GM12878 (cell line): ENCODE measurements around the gene NPDC1. TPM values are rescaled to one million over a fixed set of nuclear protein-coding genes. Genes with fewer than 3 reads are reported as not detected.

Source experiments
- CREB1 ChIP-seq: IDR thresholded peaks from 2 replicates; pipeline ENCODE4 v1.6.1; 2012; ENCODE audit warnings: low read depth, mild to moderate bottlenecking, inconsistent platforms
- EGR1 ChIP-seq, 2 experiments: IDR thresholded peaks; 1 replicate in 1 of 2; 2 replicates in 1 of 2; pipeline ENCODE4 v1.6.1; 2011 to 2012; ENCODE audit warnings: low read depth in 2 of 2, low read length in 2 of 2, borderline replicate concordance in 1 of 2, mild to moderate bottlenecking in 1 of 2, moderate library complexity in 1 of 2
- GATAD2B ChIP-seq: fragments of 450-650 bp; conservative IDR thresholded peaks from 2 replicates; pipeline ENCODE4 v1.6.1; 2017; ENCODE audit warnings: low read depth, mild to moderate bottlenecking, moderate library complexity
- HCFC1 ChIP-seq: fragments of 150-350 bp; IDR thresholded peaks from 2 replicates; pipeline ENCODE4 v1.6.1; 2014; ENCODE audit warnings: low read length
- HDAC2 ChIP-seq: fragments of 200-600 bp; sonication (generic); IDR thresholded peaks from 2 replicates; pipeline ENCODE4 v1.6.1; 2017
- IKZF2 ChIP-seq, 2 experiments: fragments of 450-650 bp; IDR thresholded peaks; 2 replicates each; pipeline ENCODE4 v1.6.1; 2017; ENCODE audit warnings: mild to moderate bottlenecking in 2 of 2, moderate library complexity in 2 of 2
- MTA3 ChIP-seq: IDR thresholded peaks from 2 replicates; pipeline ENCODE4 v1.6.1; 2012; ENCODE audit warnings: low read length, inconsistent platforms, borderline replicate concordance
- NBN ChIP-seq: fragments of 450-650 bp; IDR thresholded peaks from 2 replicates; pipeline ENCODE4 v1.6.1; 2016
- PAX5 ChIP-seq: IDR thresholded peaks from 2 replicates; pipeline ENCODE4 v1.6.1; 2011; ENCODE audit warnings: low read depth, low read length, borderline replicate concordance
- POLR2A ChIP-seq: IDR thresholded peaks from 2 replicates; pipeline ENCODE4 v1.6.1; 2011; ENCODE audit warnings: low read depth, mild to moderate bottlenecking, low read length
- RAD21 ChIP-seq: IDR thresholded peaks from 2 replicates; pipeline ENCODE4 v1.6.1; 2011; ENCODE audit warnings: mild to moderate bottlenecking, low read depth, low read length, moderate library complexity; ENCODE audit not compliant: insufficient read depth
- RBBP5 ChIP-seq: fragments of 200-600 bp; sonication (generic); conservative IDR thresholded peaks from 2 replicates; pipeline ENCODE4 v1.6.1; 2016
- SMAD5 ChIP-seq: IDR thresholded peaks from 2 replicates; pipeline ENCODE4 v1.6.1; 2016; ENCODE audit warnings: antibody characterized with exemption, low read depth
- ZNF24 ChIP-seq: fragments of 450-650 bp; IDR thresholded peaks from 2 replicates; pipeline ENCODE4 v1.6.1; 2017; ENCODE audit warnings: antibody characterized with exemption, mild to moderate bottlenecking
- ZNF384 ChIP-seq: IDR thresholded peaks from 2 replicates; pipeline ENCODE4 v1.6.1; 2012; ENCODE audit warnings: low read depth, mild to moderate bottlenecking, low read length, improper control_type of control experiment, borderline replicate concordance
- polyA plus RNA-seq, 11 experiments: library from polyadenylated mRNA; depleted of rRNA in 4 of 11; unstranded in 6 of 11; stranded (reverse) in 5 of 11; fragments of >200 nt; fragmentation: Nextera tagmentation in 4 of 11; fragmentation: Illumina TruSeq in 1 of 11; extraction: Ambion mirVana in 4 of 11; extraction: Trizol in 1 of 11; gene quantifications; 1 replicate in 1 of 11; 2 replicates in 10 of 11; pipeline versions ENCODE4 v1.2.1 to v1.2.3, GENCODE V29; 2011 to 2016; ENCODE audit warnings: inconsistent platforms in 2 of 11, missing spikeins in 2 of 11, low read depth in 1 of 11
- total RNA-seq, 4 experiments: library from RNA; depleted of rRNA in 3 of 4; stranded (reverse); fragments of >200 nt in 3 of 4; fragmentation: Illumina TruSeq in 1 of 4; extraction: Trizol in 1 of 4; gene quantifications; 2 replicates each; pipeline versions ENCODE4 v1.2.1 to v1.2.3, GENCODE V29; 2013 to 2021
- TF ChIP-seq, protein P1 (sequence below): IDR thresholded peaks from 2 replicates; pipeline ENCODE4 v1.6.1; 2011; ENCODE audit warnings: mild to moderate bottlenecking, low read depth, low read length, moderate library complexity; ENCODE audit not compliant: insufficient replicate concordance
- TF ChIP-seq, protein P2 (sequence below), 3 experiments: IDR thresholded peaks in 2 of 3; conservative IDR thresholded peaks in 1 of 3; 2 replicates each; pipeline ENCODE4 v1.5.1; 2011; ENCODE audit warnings: low read depth in 3 of 3, low read length in 3 of 3, mild to moderate bottlenecking in 3 of 3, control low read depth in 2 of 3, moderate library complexity in 2 of 3, inconsistent platforms in 1 of 3, mixed read lengths in 1 of 3; ENCODE audit not compliant: control insufficient read depth in 2 of 3, insufficient read depth in 1 of 3; ENCODE audit errors: extremely low read depth in 1 of 3
- TF ChIP-seq, protein P3 (sequence below): fragments of 450-650 bp; IDR thresholded peaks from 2 replicates; pipeline ENCODE4 v1.6.1; 2016; ENCODE audit warnings: mild to moderate bottlenecking
- TF ChIP-seq, protein P4 (sequence below): fragments of 450-650 bp; IDR thresholded peaks from 2 replicates; pipeline ENCODE4 v1.6.1; 2017; ENCODE audit warnings: mild to moderate bottlenecking, low read depth, inconsistent platforms; ENCODE audit not compliant: poor library complexity, severe bottlenecking
- TF ChIP-seq, protein P5 (sequence below): fragments of 450-650 bp; IDR thresholded peaks from 2 replicates; pipeline ENCODE4 v1.6.1; 2016; ENCODE audit warnings: mild to moderate bottlenecking, moderate library complexity, borderline replicate concordance

NPDC1 gene
- total and polyA plus RNA-seq, 10 of the 15 experiments (the other 5 are each of a cell fraction or from before 2014, with no cell fraction given): 0.04 to 1.7 (median 0.77) TPM; not detected in 2

DNA sequence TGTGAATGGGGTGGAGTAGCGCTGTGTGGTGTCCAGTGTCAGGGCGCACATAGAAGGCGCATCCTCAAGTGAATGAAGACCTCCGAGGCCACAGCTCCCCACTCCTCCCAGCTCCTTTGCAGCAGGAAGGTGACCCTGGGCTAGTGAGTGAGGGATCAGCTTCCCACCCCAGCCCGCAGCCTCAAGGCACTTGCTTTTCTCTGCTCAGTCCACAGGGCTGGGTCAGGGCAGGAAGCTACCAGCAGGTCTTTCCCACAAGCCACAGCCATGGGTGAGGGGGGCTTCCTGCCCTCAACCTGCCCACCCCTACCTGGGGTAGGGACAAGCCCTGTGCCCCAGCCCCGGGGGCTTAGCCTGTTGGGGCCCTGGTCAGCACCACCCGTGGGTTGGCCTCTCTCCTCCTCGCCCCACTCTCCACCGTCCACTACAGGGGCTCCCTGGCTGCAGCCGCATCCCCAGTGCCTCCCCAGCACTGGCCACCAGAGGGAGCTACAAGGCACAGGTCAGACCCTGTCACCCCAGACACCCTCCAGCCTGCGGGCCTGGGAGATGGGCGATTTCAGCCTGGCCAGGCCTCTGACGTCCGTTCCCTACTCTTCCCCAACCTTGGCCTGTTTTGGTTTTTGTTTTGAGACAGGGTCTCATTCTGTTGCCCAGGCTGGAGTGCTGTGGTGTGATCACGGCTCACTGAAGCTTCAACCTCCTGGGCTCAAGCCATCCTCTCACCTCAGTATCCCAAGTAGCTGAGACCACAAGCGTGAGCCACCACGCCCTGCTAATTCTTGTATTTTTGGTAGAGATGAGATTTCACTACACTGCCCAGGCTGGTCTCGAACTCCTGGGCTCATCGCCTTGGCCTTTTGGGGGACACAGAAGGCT is 16.7 kb downstream of the NPDC1 start (continued):
- TF ChIP-seq EGR1 (IDR thresholded peaks at IDR 0.05; ENCODE audit: borderline replicate concordance in 1 of 2, low read depth in 2 of 2, low read length in 2 of 2) (no peak), SMAD5 (no peak), MTA3 (no peak), POLR2A (no peak), IKZF2 (IDR thresholded peaks at IDR 0.05) (no peak), RAD21 (peak; percentile 34; the same call in 1 of the 2 replicates), HDAC2 (no peak), HCFC1 (no peak), NBN (0 out of 2 replicates have a peak, but pooled peaks have one; percentile 14), CREB1 (no peak), ZNF24 (no peak), PAX5 (no peak), GATAD2B (peak; percentile 35; the same call in 1 of the 2 replicates), ZNF384 (no peak), RBBP5 (no peak)
- TF ChIP-seq, protein P1, sequence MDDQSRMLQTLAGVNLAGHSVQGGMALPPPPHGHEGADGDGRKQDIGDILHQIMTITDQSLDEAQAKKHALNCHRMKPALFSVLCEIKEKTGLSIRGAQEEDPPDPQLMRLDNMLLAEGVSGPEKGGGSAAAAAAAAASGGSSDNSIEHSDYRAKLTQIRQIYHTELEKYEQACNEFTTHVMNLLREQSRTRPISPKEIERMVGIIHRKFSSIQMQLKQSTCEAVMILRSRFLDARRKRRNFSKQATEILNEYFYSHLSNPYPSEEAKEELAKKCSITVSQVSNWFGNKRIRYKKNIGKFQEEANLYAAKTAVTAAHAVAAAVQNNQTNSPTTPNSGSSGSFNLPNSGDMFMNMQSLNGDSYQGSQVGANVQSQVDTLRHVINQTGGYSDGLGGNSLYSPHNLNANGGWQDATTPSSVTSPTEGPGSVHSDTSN: peak; percentile 29
- TF ChIP-seq, protein P2, sequence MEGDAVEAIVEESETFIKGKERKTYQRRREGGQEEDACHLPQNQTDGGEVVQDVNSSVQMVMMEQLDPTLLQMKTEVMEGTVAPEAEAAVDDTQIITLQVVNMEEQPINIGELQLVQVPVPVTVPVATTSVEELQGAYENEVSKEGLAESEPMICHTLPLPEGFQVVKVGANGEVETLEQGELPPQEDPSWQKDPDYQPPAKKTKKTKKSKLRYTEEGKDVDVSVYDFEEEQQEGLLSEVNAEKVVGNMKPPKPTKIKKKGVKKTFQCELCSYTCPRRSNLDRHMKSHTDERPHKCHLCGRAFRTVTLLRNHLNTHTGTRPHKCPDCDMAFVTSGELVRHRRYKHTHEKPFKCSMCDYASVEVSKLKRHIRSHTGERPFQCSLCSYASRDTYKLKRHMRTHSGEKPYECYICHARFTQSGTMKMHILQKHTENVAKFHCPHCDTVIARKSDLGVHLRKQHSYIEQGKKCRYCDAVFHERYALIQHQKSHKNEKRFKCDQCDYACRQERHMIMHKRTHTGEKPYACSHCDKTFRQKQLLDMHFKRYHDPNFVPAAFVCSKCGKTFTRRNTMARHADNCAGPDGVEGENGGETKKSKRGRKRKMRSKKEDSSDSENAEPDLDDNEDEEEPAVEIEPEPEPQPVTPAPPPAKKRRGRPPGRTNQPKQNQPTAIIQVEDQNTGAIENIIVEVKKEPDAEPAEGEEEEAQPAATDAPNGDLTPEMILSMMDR (IDR thresholded peaks at IDR 0.05 in 2 of 3, conservative IDR thresholded peaks at IDR 0.05 in 1 of 3; ENCODE audit: control insufficient read depth in 2 of 3, extremely low read depth in 1 of 3, insufficient read depth in 1 of 3, low read depth in 3 of 3, low read length in 3 of 3): peak; percentile 84 to 97 (median 93)
- TF ChIP-seq, protein P3, sequence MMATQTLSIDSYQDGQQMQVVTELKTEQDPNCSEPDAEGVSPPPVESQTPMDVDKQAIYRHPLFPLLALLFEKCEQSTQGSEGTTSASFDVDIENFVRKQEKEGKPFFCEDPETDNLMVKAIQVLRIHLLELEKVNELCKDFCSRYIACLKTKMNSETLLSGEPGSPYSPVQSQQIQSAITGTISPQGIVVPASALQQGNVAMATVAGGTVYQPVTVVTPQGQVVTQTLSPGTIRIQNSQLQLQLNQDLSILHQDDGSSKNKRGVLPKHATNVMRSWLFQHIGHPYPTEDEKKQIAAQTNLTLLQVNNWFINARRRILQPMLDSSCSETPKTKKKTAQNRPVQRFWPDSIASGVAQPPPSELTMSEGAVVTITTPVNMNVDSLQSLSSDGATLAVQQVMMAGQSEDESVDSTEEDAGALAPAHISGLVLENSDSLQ: no peak
- TF ChIP-seq, protein P4, sequence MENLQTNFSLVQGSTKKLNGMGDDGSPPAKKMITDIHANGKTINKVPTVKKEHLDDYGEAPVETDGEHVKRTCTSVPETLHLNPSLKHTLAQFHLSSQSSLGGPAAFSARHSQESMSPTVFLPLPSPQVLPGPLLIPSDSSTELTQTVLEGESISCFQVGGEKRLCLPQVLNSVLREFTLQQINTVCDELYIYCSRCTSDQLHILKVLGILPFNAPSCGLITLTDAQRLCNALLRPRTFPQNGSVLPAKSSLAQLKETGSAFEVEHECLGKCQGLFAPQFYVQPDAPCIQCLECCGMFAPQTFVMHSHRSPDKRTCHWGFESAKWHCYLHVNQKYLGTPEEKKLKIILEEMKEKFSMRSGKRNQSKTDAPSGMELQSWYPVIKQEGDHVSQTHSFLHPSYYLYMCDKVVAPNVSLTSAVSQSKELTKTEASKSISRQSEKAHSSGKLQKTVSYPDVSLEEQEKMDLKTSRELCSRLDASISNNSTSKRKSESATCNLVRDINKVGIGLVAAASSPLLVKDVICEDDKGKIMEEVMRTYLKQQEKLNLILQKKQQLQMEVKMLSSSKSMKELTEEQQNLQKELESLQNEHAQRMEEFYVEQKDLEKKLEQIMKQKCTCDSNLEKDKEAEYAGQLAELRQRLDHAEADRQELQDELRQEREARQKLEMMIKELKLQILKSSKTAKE: no peak
- TF ChIP-seq, protein P5, sequence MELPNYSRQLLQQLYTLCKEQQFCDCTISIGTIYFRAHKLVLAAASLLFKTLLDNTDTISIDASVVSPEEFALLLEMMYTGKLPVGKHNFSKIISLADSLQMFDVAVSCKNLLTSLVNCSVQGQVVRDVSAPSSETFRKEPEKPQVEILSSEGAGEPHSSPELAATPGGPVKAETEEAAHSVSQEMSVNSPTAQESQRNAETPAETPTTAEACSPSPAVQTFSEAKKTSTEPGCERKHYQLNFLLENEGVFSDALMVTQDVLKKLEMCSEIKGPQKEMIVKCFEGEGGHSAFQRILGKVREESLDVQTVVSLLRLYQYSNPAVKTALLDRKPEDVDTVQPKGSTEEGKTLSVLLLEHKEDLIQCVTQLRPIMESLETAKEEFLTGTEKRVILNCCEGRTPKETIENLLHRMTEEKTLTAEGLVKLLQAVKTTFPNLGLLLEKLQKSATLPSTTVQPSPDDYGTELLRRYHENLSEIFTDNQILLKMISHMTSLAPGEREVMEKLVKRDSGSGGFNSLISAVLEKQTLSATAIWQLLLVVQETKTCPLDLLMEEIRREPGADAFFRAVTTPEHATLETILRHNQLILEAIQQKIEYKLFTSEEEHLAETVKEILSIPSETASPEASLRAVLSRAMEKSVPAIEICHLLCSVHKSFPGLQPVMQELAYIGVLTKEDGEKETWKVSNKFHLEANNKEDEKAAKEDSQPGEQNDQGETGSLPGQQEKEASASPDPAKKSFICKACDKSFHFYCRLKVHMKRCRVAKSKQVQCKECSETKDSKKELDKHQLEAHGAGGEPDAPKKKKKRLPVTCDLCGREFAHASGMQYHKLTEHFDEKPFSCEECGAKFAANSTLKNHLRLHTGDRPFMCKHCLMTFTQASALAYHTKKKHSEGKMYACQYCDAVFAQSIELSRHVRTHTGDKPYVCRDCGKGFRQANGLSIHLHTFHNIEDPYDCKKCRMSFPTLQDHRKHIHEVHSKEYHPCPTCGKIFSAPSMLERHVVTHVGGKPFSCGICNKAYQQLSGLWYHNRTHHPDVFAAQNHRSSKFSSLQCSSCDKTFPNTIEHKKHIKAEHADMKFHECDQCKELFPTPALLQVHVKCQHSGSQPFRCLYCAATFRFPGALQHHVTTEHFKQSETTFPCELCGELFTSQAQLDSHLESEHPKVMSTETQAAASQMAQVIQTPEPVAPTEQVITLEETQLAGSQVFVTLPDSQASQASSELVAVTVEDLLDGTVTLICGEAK: no peak
- TF ChIP-seq, all 136 proteins: peak for 13
